Left ventricle myocardium inferior (tissue), 1 donor: ENCODE measurements around the gene CNIH3. TPM values are rescaled to one million over a fixed set of nuclear protein-coding genes. Genes with fewer than 3 reads are reported as not detected.

Experiments
- DNase-seq: peaks from one replicate; pipeline ENCODE4 v3.0.0-alpha.2; 2020
- H3K27ac ChIP-seq: fragments of 200-600 bp; replicated peaks from 2 replicates; pipeline ENCODE4 v1.8.0; 2021
- H3K27me3 ChIP-seq: fragments of 200-600 bp; 2 replicates; pipeline ENCODE4 v1.8.0; 2021; ENCODE audit warnings: low read depth
- H3K36me3 ChIP-seq: fragments of 200-600 bp; 2 replicates; pipeline ENCODE4 v1.8.0; 2021
- H3K4me1 ChIP-seq: fragments of 200-600 bp; 2 replicates; pipeline ENCODE4 v1.8.0; 2021
- H3K4me3 ChIP-seq: fragments of 200-600 bp; 2 replicates; pipeline ENCODE4 v1.8.0; 2021; ENCODE audit warnings: mild to moderate bottlenecking, moderate library complexity
- H3K9me3 ChIP-seq: fragments of 200-600 bp; replicated peaks from 2 replicates; pipeline ENCODE4 v1.8.0; 2021
- CTCF ChIP-seq: fragments of 200-600 bp; IDR thresholded peaks from 2 replicates; pipeline ENCODE4 v1.8.0; 2021; ENCODE audit warnings: antibody characterized with exemption, mild to moderate bottlenecking, borderline replicate concordance
- intact Hi-C: fragments of 100-400 bp; cut with micrococcal nuclease; formaldehyde crosslinking; loops from one replicate; pipeline ENCODE4 v1.11.0; 2022
- total RNA-seq: library from RNA; stranded (reverse); fragmentation: NEBNext Ultra II Directional; extraction: Animal tissue kit (Norgen Biotek cat#: 25700); gene quantifications from one replicate; pipeline ENCODE4 v1.2.1, GENCODE V29; 2021
- donor health status: DM: no; HTN: yes; CAD: no; lungs with severe emphysema.

Gene CNIH3
- total RNA-seq, 1 donor from 2014 or later: 1.1 TPM

- TF ChIP-seq CTCF: no peak
- no peaks in the 10 kb centered on the region for H3K4me1 ChIP-seq
- no peak for DNase-seq
- H3K9me3 ChIP-seq: no peaks in the 10 kb centered on the region
- H3K27ac ChIP-seq: no peak overlapping the region
- no peaks in the 10 kb centered on the region for H3K36me3 ChIP-seq
- intact Hi-C loops: loop anchor here (10.0 kb wide), 1 partner anchor 214 kb away; no protein-coding TSS in a partner anchor
- H3K4me3 ChIP-seq: no peak overlapping the region
- peaks cover 42% of the 10 kb centered on the region for H3K27me3 ChIP-seq
Observed at GRCh38 chr1:224641030-224641429, 24.9 kb downstream of the CNIH3 start.

- no peak overlapping the region for H3K27ac ChIP-seq
- intact Hi-C loops: loop anchor here (10.0 kb wide), 1 partner anchor 211 kb away; no protein-coding TSS in a partner anchor
- H3K36me3 ChIP-seq: no peaks in the 10 kb centered on the region
- H3K4me1 ChIP-seq: no peaks in the 10 kb centered on the region
- TF ChIP-seq CTCF: no peak
- peaks cover 26% of the 10 kb centered on the region for H3K27me3 ChIP-seq
- no peak for DNase-seq
- no peaks in the 10 kb centered on the region for H3K9me3 ChIP-seq
- no peak overlapping the region for H3K4me3 ChIP-seq
Observed at GRCh38 chr1:224643653-224644052, 27.5 kb downstream of the CNIH3 start.

GRCh38 chr1:224644553-224645154 is 28.5 kb downstream of the CNIH3 start:
- no peak for DNase-seq
- Histone ChIP-seq H3K27ac (no peak overlapping the region), H3K4me1 (no peaks in the 10 kb centered on the region), H3K4me3 (no peak overlapping the region), H3K36me3 (no peaks in the 10 kb centered on the region), H3K9me3 (no peaks in the 10 kb centered on the region), H3K27me3 (peaks cover 16% of the 10 kb centered on the region)
- intact Hi-C loops: loop anchor here (10.0 kb wide), 1 partner anchor 210 kb away; no protein-coding TSS in a partner anchor
- peak; percentile 90 for TF ChIP-seq CTCF

- H3K4me1 ChIP-seq: peaks cover 5% of the 10 kb centered on the region
- H3K27ac ChIP-seq: no peak overlapping the region
- no peak for DNase-seq
- intact Hi-C loops: loop anchor here (10.0 kb wide), 1 partner anchor 207 kb away; no protein-coding TSS in a partner anchor
- no peaks in the 10 kb centered on the region for H3K36me3 ChIP-seq
- no peak overlapping the region for H3K4me3 ChIP-seq
- no peaks in the 10 kb centered on the region for H3K9me3 ChIP-seq
- no peaks in the 10 kb centered on the region for H3K27me3 ChIP-seq
- no peak for TF ChIP-seq CTCF
Observed at GRCh38 chr1:224647449-224647848, 31.3 kb downstream of the CNIH3 start.

- no peak for DNase-seq
- Histone ChIP-seq H3K9me3 (no peaks in the 10 kb centered on the region), H3K4me3 (no peak overlapping the region), H3K27me3 (no peaks in the 10 kb centered on the region), H3K36me3 (no peaks in the 10 kb centered on the region), H3K4me1 (peaks cover 5% of the 10 kb centered on the region), H3K27ac (no peak overlapping the region)
- intact Hi-C loops: no loop called here
- no peak for TF ChIP-seq CTCF
Observed at GRCh38 chr1:224650290-224650689, 34.2 kb downstream of the CNIH3 start.
